ENCODE data around the gene TRIM9.

Gene TRIM9

DNA sequence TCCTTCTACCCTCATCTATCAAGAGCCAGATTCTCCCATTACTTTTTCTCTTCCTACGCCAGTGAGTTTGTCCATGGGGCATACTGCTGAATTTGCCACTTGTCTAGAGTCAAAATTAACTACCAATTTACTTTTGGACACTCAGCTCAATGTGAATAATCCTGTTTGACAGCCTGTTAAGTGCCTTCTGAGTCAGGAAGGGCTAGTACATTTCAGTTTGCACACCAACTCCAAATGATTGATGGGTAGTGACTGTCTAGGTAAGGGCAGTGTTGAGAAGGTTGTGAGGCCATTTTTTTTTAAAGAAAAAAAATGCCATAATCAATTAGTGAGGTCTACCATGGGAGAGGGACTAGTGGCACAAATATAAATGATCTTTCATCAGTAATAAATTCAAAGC is 21.8 kb upstream of the TRIM9 start:
- H3K4me3 ChIP-seq (ENCODE audit: low read length): no peak overlapping the region
- no peaks in the 10 kb centered on the region for H3F3A ChIP-seq (ENCODE audit: insufficient read depth, low read length)
- no peaks in the 10 kb centered on the region for H3K9me3 ChIP-seq (replicated peaks; ENCODE audit: insufficient read depth, low read length)
- DNase-seq: no peak
- no peak overlapping the region for H2AFZ ChIP-seq (ENCODE audit: low read length)
- no peaks in the 10 kb centered on the region for H3K9me2 ChIP-seq (replicated peaks; ENCODE audit: insufficient read depth, low read length)
- H3K36me3 ChIP-seq (replicated peaks; ENCODE audit: insufficient read depth, low read length): no peaks in the 10 kb centered on the region
- no peaks in the 10 kb centered on the region for H3K79me2 ChIP-seq (ENCODE audit: low read length)
- H3K27ac ChIP-seq (ENCODE audit: low read length): no peak overlapping the region
- no peaks in the 10 kb centered on the region for H3K27me3 ChIP-seq (replicated peaks; ENCODE audit: insufficient read depth, low read length)
- no peak for TF ChIP-seq CTCF (IDR thresholded peaks at IDR 0.05; ENCODE audit: low read length)
- H3K9ac ChIP-seq (ENCODE audit: low read length): no peak overlapping the region
- H3K4me1 ChIP-seq (ENCODE audit: low read length): no peaks in the 10 kb centered on the region
- no peaks in the 10 kb centered on the region for H4K20me1 ChIP-seq (ENCODE audit: insufficient read depth, low read length)
- no peak overlapping the region for H3K4me2 ChIP-seq (ENCODE audit: low read depth, low read length)

GRCh38 chr14:51109651-51110050 is 14.7 kb upstream of the TRIM9 start:
- Histone ChIP-seq H3K9me2 (replicated peaks; ENCODE audit: insufficient read depth, low read length) (no peaks in the 10 kb centered on the region), H3K27me3 (replicated peaks; ENCODE audit: insufficient read depth, low read length) (no peaks in the 10 kb centered on the region), H2AFZ (ENCODE audit: low read length) (no peak overlapping the region), H3K9ac (ENCODE audit: low read length) (no peak overlapping the region), H3K4me1 (ENCODE audit: low read length) (no peaks in the 10 kb centered on the region), H3K4me2 (ENCODE audit: low read depth, low read length) (no peak overlapping the region), H3K4me3 (ENCODE audit: low read length) (no peak overlapping the region), H4K20me1 (ENCODE audit: insufficient read depth, low read length) (no peaks in the 10 kb centered on the region), H3K36me3 (replicated peaks; ENCODE audit: insufficient read depth, low read length) (no peaks in the 10 kb centered on the region), H3K79me2 (ENCODE audit: low read length) (no peaks in the 10 kb centered on the region), H3K27ac (ENCODE audit: low read length) (no peak overlapping the region), H3F3A (ENCODE audit: insufficient read depth, low read length) (no peaks in the 10 kb centered on the region), H3K9me3 (replicated peaks; ENCODE audit: insufficient read depth, low read length) (no peaks in the 10 kb centered on the region)
- DNase-seq: no peak
- TF ChIP-seq CTCF (IDR thresholded peaks at IDR 0.05; ENCODE audit: low read length): no peak
- TF ChIP-seq EZH2 (optimal IDR thresholded peaks at IDR 0.05; ENCODE audit: low read depth, low read length): no peak
- TF ChIP-seq EZH2phosphoT487 (IDR thresholded peaks at IDR 0.05; ENCODE audit: low read length): no peak

DNA sequence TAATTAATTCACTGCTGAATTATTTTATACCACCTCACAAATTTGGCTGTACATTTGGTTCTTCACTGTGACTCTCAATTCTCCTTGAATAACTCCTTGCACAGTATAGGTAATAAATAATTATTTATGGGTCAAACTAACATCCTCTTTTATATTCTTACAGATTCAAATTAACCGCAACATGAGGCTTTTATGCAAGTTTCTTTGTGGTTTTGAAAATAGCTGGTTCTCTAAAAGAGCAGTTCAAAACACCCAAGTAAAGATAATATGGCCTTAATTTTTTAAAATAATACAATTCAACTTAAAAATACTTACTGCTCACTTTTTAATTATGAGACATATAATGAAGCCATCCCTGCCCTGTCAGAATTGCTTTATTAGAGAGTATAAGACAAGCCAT is 12.9 kb upstream of the TRIM9 start:
- no peaks in the 10 kb centered on the region for H3K9me3 ChIP-seq (replicated peaks; ENCODE audit: insufficient read depth, low read length)
- H3F3A ChIP-seq (ENCODE audit: insufficient read depth, low read length): no peaks in the 10 kb centered on the region
- H3K4me1 ChIP-seq (ENCODE audit: low read length): no peaks in the 10 kb centered on the region
- H3K9me2 ChIP-seq (replicated peaks; ENCODE audit: insufficient read depth, low read length): no peaks in the 10 kb centered on the region
- H3K27ac ChIP-seq (ENCODE audit: low read length): no peak overlapping the region
- no peak overlapping the region for H3K4me2 ChIP-seq (ENCODE audit: low read depth, low read length)
- H3K9ac ChIP-seq (ENCODE audit: low read length): no peak overlapping the region
- H3K36me3 ChIP-seq (replicated peaks; ENCODE audit: insufficient read depth, low read length): no peaks in the 10 kb centered on the region
- no peaks in the 10 kb centered on the region for H4K20me1 ChIP-seq (ENCODE audit: insufficient read depth, low read length)
- TF ChIP-seq CTCF (IDR thresholded peaks at IDR 0.05; ENCODE audit: low read length) (no peak), EZH2phosphoT487 (IDR thresholded peaks at IDR 0.05; ENCODE audit: low read length) (no peak), EZH2 (optimal IDR thresholded peaks at IDR 0.05; ENCODE audit: low read depth, low read length) (no peak)
- DNase-seq: no peak
- no peaks in the 10 kb centered on the region for H3K79me2 ChIP-seq (ENCODE audit: low read length)
- H3K4me3 ChIP-seq (ENCODE audit: low read length): no peak overlapping the region
- H3K27me3 ChIP-seq (replicated peaks; ENCODE audit: insufficient read depth, low read length): no peaks in the 10 kb centered on the region
- H2AFZ ChIP-seq (ENCODE audit: low read length): no peak overlapping the region

- Histone ChIP-seq H3K79me2 (ENCODE audit: low read length) (no peaks in the 10 kb centered on the region), H3K36me3 (replicated peaks; ENCODE audit: insufficient read depth, low read length) (no peaks in the 10 kb centered on the region), H3K9ac (ENCODE audit: low read length) (no peak overlapping the region), H3K9me2 (replicated peaks; ENCODE audit: insufficient read depth, low read length) (no peaks in the 10 kb centered on the region), H3K4me2 (ENCODE audit: low read depth, low read length) (no peak overlapping the region), H3K27me3 (replicated peaks; ENCODE audit: insufficient read depth, low read length) (no peaks in the 10 kb centered on the region), H3K27ac (ENCODE audit: low read length) (no peak overlapping the region), H3K9me3 (replicated peaks; ENCODE audit: insufficient read depth, low read length) (no peaks in the 10 kb centered on the region), H3F3A (ENCODE audit: insufficient read depth, low read length) (no peaks in the 10 kb centered on the region), H3K4me3 (ENCODE audit: low read length) (no peak overlapping the region), H4K20me1 (ENCODE audit: insufficient read depth, low read length) (no peaks in the 10 kb centered on the region), H3K4me1 (ENCODE audit: low read length) (no peaks in the 10 kb centered on the region), H2AFZ (ENCODE audit: low read length) (no peak overlapping the region)
- no peak for DNase-seq
- TF ChIP-seq EZH2phosphoT487 (IDR thresholded peaks at IDR 0.05; ENCODE audit: low read length) (no peak), CTCF (IDR thresholded peaks at IDR 0.05; ENCODE audit: low read length) (no peak), EZH2 (optimal IDR thresholded peaks at IDR 0.05; ENCODE audit: low read depth, low read length) (no peak)
Measured at GRCh38 chr14:51104467-51104866, 9.6 kb upstream of the TRIM9 start.
